ENCODE data around the gene TOM1L2.

GRCh38 chr17:17972952-17973254 is 703 bp upstream of the TOM1L2 start:
- no peak for TF ChIP-seq HDGF (IDR thresholded peaks at IDR 0.05; ENCODE audit: borderline replicate concordance)
- TF ChIP-seq ZNF384 (IDR thresholded peaks at IDR 0.05), result no peak
- no peak for TF ChIP-seq LEF1 (IDR thresholded peaks at IDR 0.05; ENCODE audit: borderline replicate concordance)
- no peak for TF ChIP-seq TARDBP (IDR thresholded peaks at IDR 0.05)
- no peak for TF ChIP-seq NFRKB (IDR thresholded peaks at IDR 0.05)
- no peak for TF ChIP-seq CTBP1 (IDR thresholded peaks at IDR 0.05; ENCODE audit: borderline replicate concordance)
- TF ChIP-seq L3MBTL2 (conservative IDR thresholded peaks at IDR 0.05), result no peak
- no peak for TF ChIP-seq SP1 (IDR thresholded peaks at IDR 0.05)
- no peak for TF ChIP-seq ARNT (IDR thresholded peaks at IDR 0.05)
- no peak for TF ChIP-seq FOXM1 (IDR thresholded peaks at IDR 0.05; ENCODE audit: borderline replicate concordance)
